GM12872 (cell line): ENCODE data around the gene PDE2A.

Experiments used
- TF ChIP-seq, protein P1 (sequence below): IDR thresholded peaks from 3 replicates; pipeline ENCODE4 v1.5.1; 2011; ENCODE audit warnings: low read depth, mild to moderate bottlenecking, low read length, moderate library complexity; ENCODE audit not compliant: insufficient read depth

The PDE2A gene

DNA sequence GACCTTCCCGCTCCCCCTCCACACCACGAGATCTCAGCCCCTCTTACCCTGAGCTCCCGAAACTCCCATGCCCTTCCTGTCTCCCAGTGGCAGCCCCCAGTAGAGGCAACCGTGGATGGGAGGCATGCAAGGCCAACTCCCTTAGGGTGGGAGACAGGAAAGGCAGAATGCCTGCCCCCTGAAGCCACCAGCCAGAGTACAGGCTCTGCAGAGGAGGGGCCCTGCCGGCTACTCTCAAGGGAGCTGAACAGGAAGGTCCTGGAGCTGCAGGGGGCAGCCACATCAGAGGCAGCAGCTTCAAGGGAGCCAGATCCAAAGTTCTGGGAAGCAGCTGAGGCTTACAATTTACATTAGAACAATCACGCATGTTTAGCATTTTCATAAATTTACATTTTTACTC is 38.3 kb downstream of the PDE2A start:
- TF ChIP-seq, protein P1, sequence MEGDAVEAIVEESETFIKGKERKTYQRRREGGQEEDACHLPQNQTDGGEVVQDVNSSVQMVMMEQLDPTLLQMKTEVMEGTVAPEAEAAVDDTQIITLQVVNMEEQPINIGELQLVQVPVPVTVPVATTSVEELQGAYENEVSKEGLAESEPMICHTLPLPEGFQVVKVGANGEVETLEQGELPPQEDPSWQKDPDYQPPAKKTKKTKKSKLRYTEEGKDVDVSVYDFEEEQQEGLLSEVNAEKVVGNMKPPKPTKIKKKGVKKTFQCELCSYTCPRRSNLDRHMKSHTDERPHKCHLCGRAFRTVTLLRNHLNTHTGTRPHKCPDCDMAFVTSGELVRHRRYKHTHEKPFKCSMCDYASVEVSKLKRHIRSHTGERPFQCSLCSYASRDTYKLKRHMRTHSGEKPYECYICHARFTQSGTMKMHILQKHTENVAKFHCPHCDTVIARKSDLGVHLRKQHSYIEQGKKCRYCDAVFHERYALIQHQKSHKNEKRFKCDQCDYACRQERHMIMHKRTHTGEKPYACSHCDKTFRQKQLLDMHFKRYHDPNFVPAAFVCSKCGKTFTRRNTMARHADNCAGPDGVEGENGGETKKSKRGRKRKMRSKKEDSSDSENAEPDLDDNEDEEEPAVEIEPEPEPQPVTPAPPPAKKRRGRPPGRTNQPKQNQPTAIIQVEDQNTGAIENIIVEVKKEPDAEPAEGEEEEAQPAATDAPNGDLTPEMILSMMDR, result no peak

DNA sequence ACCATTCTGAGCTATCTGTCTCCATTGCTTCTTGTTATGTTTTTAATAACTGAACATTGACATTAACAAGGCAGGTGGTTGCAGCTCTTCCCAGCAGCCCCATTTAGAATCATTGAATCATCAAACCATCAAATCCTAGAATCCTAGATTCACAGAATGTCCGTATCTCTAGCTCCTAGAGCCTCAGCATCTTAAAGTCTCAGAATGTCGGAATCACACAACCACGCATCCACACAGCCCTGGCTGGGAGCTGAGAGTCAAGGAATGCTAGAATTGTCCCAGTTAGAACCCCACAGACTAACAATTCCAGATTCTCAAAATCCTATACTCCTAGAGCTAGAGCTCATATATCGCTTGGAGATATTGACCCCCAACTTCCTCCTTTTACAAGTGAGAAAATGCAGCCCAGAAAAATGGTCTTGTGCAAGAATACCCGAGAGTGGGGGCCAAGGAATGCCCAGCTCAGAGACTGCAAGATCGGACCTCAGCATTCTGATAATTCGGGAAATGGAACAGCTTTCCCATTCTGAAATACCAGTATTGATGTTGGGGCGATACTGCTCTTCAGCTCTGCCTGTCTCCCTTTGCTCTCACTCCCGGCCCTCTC is 38.8 kb downstream of the PDE2A start:
- TF ChIP-seq, protein P1, result no peak

DNA sequence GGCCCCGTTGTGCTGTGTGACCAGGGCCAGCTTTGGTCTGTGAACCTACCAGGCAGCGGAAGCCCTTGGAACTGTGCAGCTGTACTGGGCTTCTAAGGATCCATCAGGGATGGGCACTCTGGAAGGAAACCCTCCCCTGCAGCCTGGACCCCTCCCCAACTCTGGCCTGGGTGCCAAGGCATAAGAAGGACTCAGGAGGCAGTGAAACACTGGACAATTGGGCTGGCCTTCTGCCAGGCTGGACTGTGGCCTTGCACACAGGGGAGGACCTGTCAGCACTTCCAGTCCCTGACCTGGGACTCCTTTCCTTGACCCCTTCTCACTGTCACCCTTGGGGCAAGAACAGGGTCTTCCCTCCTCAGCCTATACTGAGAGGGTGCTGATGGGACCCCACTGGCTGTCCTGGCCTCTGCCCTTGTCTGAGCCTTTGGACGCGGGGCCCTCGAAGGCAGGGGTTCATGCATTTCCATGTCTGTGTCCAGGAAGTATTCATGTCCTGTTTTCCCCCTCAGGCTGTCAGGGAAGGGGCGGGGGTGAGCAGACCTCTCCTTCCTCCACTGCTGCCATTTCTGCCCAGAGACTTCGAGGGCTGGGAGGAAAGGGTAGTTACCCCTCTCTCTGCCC is 39.6 kb downstream of the PDE2A start:
- TF ChIP-seq, protein P1, result no peak

DNA sequence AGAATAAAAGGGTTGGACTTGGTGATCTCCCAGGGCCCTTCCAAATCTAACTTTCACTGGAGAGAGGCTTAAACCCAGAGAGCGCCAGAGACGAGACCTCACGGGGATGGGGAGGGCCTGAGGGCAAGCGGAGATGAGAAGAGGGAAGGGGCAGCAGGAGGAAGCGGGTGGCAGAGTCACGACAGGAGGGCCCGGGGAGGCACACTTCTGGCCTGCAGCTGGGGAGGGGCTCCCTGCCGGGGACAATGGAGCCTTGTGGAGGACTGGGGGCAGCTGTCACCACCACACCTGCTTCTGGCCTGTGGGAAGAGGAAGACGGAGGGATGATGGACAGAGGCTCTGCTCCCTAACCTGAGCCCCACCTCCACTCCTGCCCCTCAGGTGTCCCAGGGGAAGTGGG is 40.2 kb downstream of the PDE2A start:
- TF ChIP-seq, protein P1, result no peak

DNA sequence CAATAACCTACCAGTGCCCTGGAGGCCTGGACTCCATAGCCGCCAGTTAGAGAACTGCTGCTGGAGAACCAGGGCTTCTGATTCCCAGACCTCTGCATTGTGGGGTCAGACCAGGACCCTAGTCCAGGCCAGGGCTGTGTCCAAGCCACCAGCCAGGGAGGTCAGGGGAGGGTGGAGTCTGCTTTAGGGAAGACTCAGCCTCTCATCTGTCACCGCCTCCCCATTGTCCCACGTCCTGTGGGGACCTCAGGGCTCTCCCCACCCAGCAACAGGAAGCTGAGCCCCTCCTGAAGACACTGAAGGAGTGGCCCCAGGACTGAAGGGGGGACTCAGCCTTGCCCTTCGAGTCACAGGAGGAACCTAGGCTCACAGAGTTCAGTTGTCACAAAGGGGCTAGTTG is 41.2 kb downstream of the PDE2A start:
- TF ChIP-seq, protein P1, result no peak

DNA sequence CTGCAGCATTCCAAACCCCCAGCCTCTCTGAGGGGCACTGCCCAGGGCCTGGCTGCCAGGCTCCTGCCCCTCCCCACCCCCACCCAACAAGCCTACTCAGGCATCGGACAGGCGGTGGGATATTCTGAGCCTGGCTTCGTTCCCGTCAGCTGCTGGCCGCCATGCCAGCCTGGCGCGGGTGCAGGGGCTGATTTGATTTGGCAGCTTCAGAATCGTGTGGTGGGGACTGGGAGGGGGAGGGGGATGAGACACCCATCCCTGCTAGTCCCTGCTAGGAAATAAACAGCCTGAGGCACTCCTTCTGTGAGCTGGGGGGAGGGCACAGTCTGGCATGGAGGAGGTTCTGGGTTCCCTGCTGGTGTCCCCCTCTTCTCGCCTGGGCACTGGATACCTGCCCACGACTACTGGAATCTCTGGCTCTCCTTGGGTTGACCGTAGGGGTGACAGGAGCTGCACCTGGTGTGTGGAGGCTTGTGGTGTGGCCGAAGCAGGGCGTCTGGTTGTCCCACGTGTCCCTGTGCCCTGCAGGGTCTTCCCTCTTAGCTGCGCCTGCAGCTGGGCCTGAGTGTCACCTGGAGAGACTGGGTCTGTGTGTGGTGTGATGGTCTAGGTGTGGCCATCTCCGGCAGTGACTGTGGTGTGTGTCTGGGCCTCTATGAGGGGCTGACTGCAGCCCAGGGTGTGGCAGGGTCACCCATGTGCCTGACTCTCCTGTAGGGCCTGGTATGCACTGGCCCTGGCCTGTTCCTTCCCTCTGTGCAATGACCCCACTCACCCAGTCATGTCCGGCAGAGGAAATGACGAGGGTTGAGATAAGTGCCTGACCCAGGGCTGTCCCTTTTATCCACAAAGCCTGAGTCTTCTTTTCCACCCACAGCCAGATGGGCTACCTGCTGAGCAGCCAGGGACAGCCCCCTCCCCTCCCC is 42.2 kb downstream of the PDE2A start:
- TF ChIP-seq, protein P1, result no peak

DNA sequence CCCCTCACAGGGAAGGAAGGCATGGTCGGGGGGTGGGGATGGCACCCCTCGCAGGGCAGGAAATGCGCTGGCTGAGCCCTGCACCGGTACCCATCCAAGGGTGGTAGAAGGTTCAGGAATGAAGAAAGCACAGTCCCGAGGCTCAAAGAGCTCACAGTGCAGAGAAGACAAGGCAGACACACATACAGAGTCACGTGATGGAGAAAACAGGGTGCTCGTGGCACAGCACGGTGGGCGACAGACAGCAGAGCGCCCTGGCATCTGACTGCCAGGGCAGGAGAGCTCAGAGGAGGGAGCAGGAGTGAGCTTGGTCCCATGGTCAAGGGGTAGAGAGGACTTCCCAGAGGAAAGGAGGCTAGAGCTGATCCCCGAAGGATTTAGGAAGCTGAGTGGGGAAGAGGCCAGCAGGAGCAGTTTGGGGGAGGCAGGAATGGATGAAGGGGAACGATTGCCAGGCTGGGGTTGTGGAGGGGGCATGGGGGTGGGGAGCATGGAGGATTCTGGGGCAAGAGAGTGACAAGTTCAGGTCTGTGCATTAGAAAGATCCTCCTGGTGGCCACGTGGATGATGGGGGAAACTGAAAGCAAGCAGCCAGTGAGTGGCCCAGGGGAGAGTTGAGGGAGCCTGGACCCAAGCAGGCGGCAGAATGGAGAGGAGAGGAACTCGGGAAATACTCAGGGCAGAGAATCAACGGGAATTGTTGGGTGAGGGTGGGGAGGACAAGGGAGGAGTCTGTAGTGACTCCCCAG is 43.9 kb downstream of the PDE2A start:
- TF ChIP-seq, protein P1, result no peak
